Endothelial cell of umbilical vein (primary cell): Measurements from ENCODE around the gene BTLA. TPM values are rescaled to one million over a fixed set of nuclear protein-coding genes. Genes with fewer than 3 reads are reported as not detected.

ENCODE experiments used
- BruUV-seq: library from RNA; stranded (reverse); fragments of 400-500 nt; replicated peaks from 2 replicates; lab custom pipeline; 2021; lab: Mats Ljungman, UMichigan
- CTCF ChIA-PET: fragments of 300-600, 350-600 bp; sonication (Branson Sonifier 250); formaldehyde crosslinking; loops from one replicate; lab custom pipeline; 2021; ENCODE audit warnings: antibody characterized with exemption, inconsistent platforms; lab: Charles Lee
- POLR2A ChIA-PET: fragments of 300-600, 350-600 bp; sonication (Branson Sonifier 250); formaldehyde crosslinking; loops from one replicate; lab custom pipeline; 2021; ENCODE audit warnings: antibody characterized with exemption, inconsistent platforms; lab: Charles Lee
- DNase-seq: peaks from one replicate; pipeline ENCODE4 v3.0.0-alpha.2; 2011; ENCODE audit warnings: low read depth, low spot score
- FAIRE-seq: peaks from 2 replicates; lab custom pipeline; 2011; peaks lifted over from hg19 to GRCh38; lab: Jason Lieb, UNC
- H2AFZ ChIP-seq: 2 replicates; pipeline ENCODE4 v1.6.0; 2012; ENCODE audit warnings: low read depth, low read length, control low read depth, inconsistent platforms
- H3K27ac ChIP-seq: 2 replicates; pipeline ENCODE4 v1.5.1; 2011; ENCODE audit warnings: low read depth, mild to moderate bottlenecking, control low read depth, low read length, moderate library complexity; ENCODE audit not compliant: insufficient read depth
- H3K27me3 ChIP-seq, 2 experiments: 2 replicates each; pipeline versions ENCODE4 v1.6.0 to v1.6.1; 2011; ENCODE audit warnings: low read length in 2 of 2, mixed read lengths in 1 of 2; ENCODE audit not compliant: control insufficient read depth in 2 of 2, insufficient read depth in 2 of 2
- H3K36me3 ChIP-seq, 2 experiments: 2 replicates in 1 of 2; 3 replicates in 1 of 2; pipeline ENCODE4 v1.5.1; 2011; ENCODE audit warnings: low read length in 2 of 2, mild to moderate bottlenecking in 1 of 2, moderate library complexity in 1 of 2; ENCODE audit not compliant: control insufficient read depth in 2 of 2, insufficient read depth in 2 of 2; ENCODE audit errors: extremely low read depth in 1 of 2
- H3K4me1 ChIP-seq: 3 replicates; pipeline ENCODE4 v1.5.1; 2011; ENCODE audit warnings: mild to moderate bottlenecking, low read length; ENCODE audit not compliant: control insufficient read depth, insufficient read depth; ENCODE audit errors: extremely low read depth
- H3K4me2 ChIP-seq: 2 replicates; pipeline ENCODE4 v1.6.1; 2011; ENCODE audit warnings: low read length, control low read depth, mixed read lengths; ENCODE audit not compliant: insufficient read depth
- H3K4me3 ChIP-seq, 3 experiments: fragments of 200-600 bp in 1 of 3; sonication (generic), shearing (Covaris generic) in 1 of 3; replicated peaks in 1 of 3; 2 replicates each; pipeline ENCODE4 v1.5.1; 2011 to 2016; ENCODE audit warnings: control low read depth in 3 of 3, low read length in 3 of 3, mild to moderate bottlenecking in 2 of 3, inconsistent platforms in 1 of 3, low read depth in 1 of 3, moderate library complexity in 1 of 3; ENCODE audit not compliant: insufficient read depth in 1 of 3
- H3K79me2 ChIP-seq: 2 replicates; pipeline ENCODE4 v1.6.0; 2012; ENCODE audit warnings: low read length, inconsistent platforms; ENCODE audit not compliant: control insufficient read depth, insufficient read depth
- H3K9ac ChIP-seq: replicated peaks from 2 replicates; pipeline ENCODE3; 2011; ENCODE audit warnings: low read length, control low read depth; ENCODE audit not compliant: insufficient read depth; ENCODE audit errors: extremely low read depth
- H3K9me1 ChIP-seq: replicated peaks from 3 replicates; pipeline ENCODE4 v1.6.0; 2011; ENCODE audit warnings: mild to moderate bottlenecking, low read length; ENCODE audit not compliant: control insufficient read depth, insufficient read depth; ENCODE audit errors: extremely low read depth
- H3K9me3 ChIP-seq: replicated peaks from 2 replicates; pipeline ENCODE4 v1.5.1; 2012; ENCODE audit warnings: low read length, inconsistent platforms; ENCODE audit not compliant: control insufficient read depth, insufficient read depth
- H4K20me1 ChIP-seq: replicated peaks from 2 replicates; pipeline ENCODE3; 2011; ENCODE audit warnings: mild to moderate bottlenecking, low read length; ENCODE audit not compliant: control insufficient read depth, insufficient read depth; ENCODE audit errors: extremely low read depth
- EZH2 ChIP-seq: IDR thresholded peaks from 2 replicates; pipeline ENCODE4 v1.6.1; 2012; ENCODE audit warnings: borderline replicate concordance, low read depth, mild to moderate bottlenecking, moderate library complexity, low read length, inconsistent platforms; ENCODE audit not compliant: severe bottlenecking
- FOS ChIP-seq: IDR thresholded peaks from 2 replicates; pipeline ENCODE4 v1.6.1; 2011; ENCODE audit warnings: mild to moderate bottlenecking, low read length, moderate library complexity, borderline replicate concordance; ENCODE audit not compliant: insufficient read depth
- GATA2 ChIP-seq: IDR thresholded peaks from 2 replicates; pipeline ENCODE4 v1.7.0; 2011; ENCODE audit warnings: low read depth, mild to moderate bottlenecking, moderate library complexity, mixed read lengths, low read length; ENCODE audit not compliant: insufficient read length, insufficient read depth
- JUN ChIP-seq: IDR thresholded peaks from 2 replicates; pipeline ENCODE4 v1.6.1; 2011; ENCODE audit warnings: borderline replicate concordance, low read depth; ENCODE audit not compliant: insufficient read length, insufficient read depth
- MYC ChIP-seq: IDR thresholded peaks from one replicate; pipeline ENCODE4 v1.6.1; 2011; ENCODE audit warnings: mild to moderate bottlenecking, low read depth, low read length
- POLR2A ChIP-seq: IDR thresholded peaks from 2 replicates; pipeline ENCODE4 v1.6.1; 2012; ENCODE audit warnings: low read depth, mild to moderate bottlenecking, control low read depth, low read length
- POLR2AphosphoS5 ChIP-seq: IDR thresholded peaks from 2 replicates; pipeline ENCODE4 v1.6.1; 2012; ENCODE audit warnings: low read depth, mild to moderate bottlenecking, control low read depth, low read length, moderate library complexity; ENCODE audit not compliant: insufficient read depth
- dilution Hi-C: fragments of 300-500 bp; cut with MboI; formaldehyde crosslinking; loops from one replicate; pipeline ENCODE4 v1.15.0; 2019; ENCODE audit warnings: low sequenced_read_pairs; ENCODE audit not compliant: extremely low pct_ligation_motif_present
- intact Hi-C: fragments of 100-400 bp; cut with micrococcal nuclease; formaldehyde crosslinking; loops from one replicate; pipeline ENCODE4 v1.10.0; 2022
- polyA plus RNA-seq, 4 experiments: library from polyadenylated mRNA; depleted of rRNA in 3 of 4; stranded (reverse) in 3 of 4; unstranded in 1 of 4; fragments of >200 nt; gene quantifications; 2 replicates each; pipeline versions ENCODE4 v1.2.1 to v1.2.3, GENCODE V29; 2011 to 2012; ENCODE audit warnings: missing spikeins in 1 of 4
- total RNA-seq: library from RNA; stranded (reverse); gene quantifications from 2 replicates; pipeline ENCODE4 v1.2.3, GENCODE V29; 2021
- TF ChIP-seq, protein P1 (sequence below), 2 donors: IDR thresholded peaks; 1 replicate in 1 of 2; 2 replicates in 1 of 2; pipeline ENCODE4 v1.5.1; 2011; ENCODE audit warnings: low read length in 2 of 2, mild to moderate bottlenecking in 2 of 2, moderate library complexity in 2 of 2, control low read depth in 1 of 2, inconsistent platforms in 1 of 2, low read depth in 1 of 2; ENCODE audit not compliant: insufficient read depth in 1 of 2; ENCODE audit errors: extremely low read depth in 1 of 2
- TF ChIP-seq, protein P2 (sequence below): IDR thresholded peaks from 2 replicates; pipeline ENCODE4 v1.6.1; 2011; ENCODE audit not compliant: insufficient read depth, insufficient read length

The BTLA gene
- total and polyA plus RNA-seq, 2 donors (not counting 3 experiments of a cell fraction or from before 2014, with no cell fraction given): not detected

DNA sequence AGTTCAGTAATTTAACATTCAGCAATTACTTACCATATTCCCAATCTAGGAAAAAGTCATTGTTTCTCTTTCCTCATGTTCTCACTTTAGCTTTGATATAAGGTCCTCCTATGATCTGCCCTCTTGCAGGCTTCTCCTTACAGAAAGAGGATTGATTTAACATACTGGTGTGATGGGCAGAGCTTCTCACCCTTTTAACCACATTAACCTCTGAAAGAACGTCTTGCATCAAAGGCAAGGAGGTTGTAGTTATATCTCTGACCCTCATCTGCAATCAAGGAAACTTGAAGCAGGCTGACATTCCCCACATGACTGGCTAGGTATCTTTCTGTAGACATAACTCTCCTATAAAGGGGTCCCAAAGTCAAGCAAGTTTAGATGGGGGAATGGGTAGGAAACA lies 39.5 kb downstream of the BTLA start:
- Histone ChIP-seq H2AFZ (no peak overlapping the region), H3K27ac (no peak overlapping the region), H3K27me3 (no peaks in the 10 kb centered on the region), H3K79me2 (no peaks in the 10 kb centered on the region), H3K36me3 (no peaks in the 10 kb centered on the region), H4K20me1 (no peaks in the 10 kb centered on the region), H3K4me3 (no peak overlapping the region), H3K9me3 (no peaks in the 10 kb centered on the region), H3K9me1 (no peaks in the 10 kb centered on the region), H3K4me1 (no peaks in the 10 kb centered on the region), H3K4me2 (no peak overlapping the region), H3K9ac (no peak overlapping the region)
- no TSS peak for BruUV-seq
- DNase-seq (no peak), FAIRE-seq (no peak)
- ChIA-PET CTCF (interaction anchor here (1.1 kb wide), 2 partner anchors 95 to 133 kb away, joined by 3 read pairs; no protein-coding TSS in a partner anchor), POLR2A (no interaction called here)
- dilution Hi-C loops (no loop called here), intact Hi-C loops (no loop called here)
- TF ChIP-seq GATA2 (no peak), POLR2AphosphoS5 (no peak), FOS (no peak), POLR2A (no peak), EZH2 (no peak), JUN (no peak), MYC (no peak)
- TF ChIP-seq, protein P1, sequence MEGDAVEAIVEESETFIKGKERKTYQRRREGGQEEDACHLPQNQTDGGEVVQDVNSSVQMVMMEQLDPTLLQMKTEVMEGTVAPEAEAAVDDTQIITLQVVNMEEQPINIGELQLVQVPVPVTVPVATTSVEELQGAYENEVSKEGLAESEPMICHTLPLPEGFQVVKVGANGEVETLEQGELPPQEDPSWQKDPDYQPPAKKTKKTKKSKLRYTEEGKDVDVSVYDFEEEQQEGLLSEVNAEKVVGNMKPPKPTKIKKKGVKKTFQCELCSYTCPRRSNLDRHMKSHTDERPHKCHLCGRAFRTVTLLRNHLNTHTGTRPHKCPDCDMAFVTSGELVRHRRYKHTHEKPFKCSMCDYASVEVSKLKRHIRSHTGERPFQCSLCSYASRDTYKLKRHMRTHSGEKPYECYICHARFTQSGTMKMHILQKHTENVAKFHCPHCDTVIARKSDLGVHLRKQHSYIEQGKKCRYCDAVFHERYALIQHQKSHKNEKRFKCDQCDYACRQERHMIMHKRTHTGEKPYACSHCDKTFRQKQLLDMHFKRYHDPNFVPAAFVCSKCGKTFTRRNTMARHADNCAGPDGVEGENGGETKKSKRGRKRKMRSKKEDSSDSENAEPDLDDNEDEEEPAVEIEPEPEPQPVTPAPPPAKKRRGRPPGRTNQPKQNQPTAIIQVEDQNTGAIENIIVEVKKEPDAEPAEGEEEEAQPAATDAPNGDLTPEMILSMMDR (IDR thresholded peaks at IDR 0.05; ENCODE audit: extremely low read depth in 1 of 2, insufficient read depth in 1 of 2, low read depth in 1 of 2, low read length in 2 of 2): no peak
- TF ChIP-seq, protein P2, sequence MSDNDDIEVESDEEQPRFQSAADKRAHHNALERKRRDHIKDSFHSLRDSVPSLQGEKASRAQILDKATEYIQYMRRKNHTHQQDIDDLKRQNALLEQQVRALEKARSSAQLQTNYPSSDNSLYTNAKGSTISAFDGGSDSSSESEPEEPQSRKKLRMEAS: no peak
